ENCODE results near the gene KCNN1. TPM values are rescaled to one million over a fixed set of nuclear protein-coding genes. Genes with fewer than 3 reads are reported as not detected.
A peak's percentile ranks its signal among the peaks of the same experiment; 100 is the strongest.
"Not testable (repeated sequence)": the region's sequence is repeated elsewhere in the genome, so short reads cannot be mapped to it uniquely, and the experiment has no call there.

The KCNN1 gene
- total RNA-seq = under 1 TPM in 2 of 9 donors, not detected in 7; 0.07 to 0.27 TPM
- under 1 TPM; 0.03 to 0.08 TPM for polyA plus RNA-seq
- long read RNA-seq, donor 1 = 0 reads
- long read RNA-seq, donor 2 = 0 reads
- long read RNA-seq, donor 3 = 0 reads

DNA sequence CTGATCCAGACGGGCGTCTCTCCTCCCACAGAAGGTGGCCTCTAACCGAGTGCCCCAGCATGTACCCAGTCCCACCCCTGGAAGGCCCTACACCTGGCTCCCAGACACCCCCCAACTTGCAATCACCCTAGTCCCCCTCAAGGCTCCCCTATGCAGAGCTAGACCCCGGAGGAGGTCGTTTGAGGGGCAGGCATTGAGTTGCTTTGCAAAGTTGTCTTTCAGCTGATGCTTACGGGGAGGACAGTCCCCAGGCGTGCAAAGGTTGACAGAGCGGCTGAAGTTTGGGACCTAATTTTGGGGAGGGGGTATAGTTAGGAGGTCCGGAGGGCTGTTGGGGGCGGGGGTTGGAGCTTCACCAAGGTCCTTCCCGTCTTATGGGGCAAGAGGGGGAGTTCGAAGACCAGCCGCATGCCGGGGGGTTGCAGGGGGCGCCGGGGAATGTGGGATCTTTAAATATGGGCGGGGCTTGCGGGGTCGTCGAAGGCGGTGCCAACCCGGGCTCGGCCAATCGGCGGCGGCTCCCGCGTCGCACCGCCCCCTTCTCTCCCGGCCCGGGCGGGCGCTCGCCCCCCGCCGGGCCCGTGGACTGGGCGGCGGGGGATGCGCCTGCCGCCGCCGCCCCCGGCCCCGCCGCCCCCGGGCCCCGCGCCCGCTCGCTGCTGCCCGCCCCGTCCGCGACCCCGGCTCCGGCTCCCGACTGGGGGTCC is at the start of gene KCNN1:
KCNN1 (plus strand) TSS at position 558 of the 707 bp plus-strand sequence. CDS start 6,782 bp downstream, outside the sequence.
- H3K4me1 ChIP-seq = peaks cover 0 to 16% (median 0%) of the 10 kb centered on the region in 12 donors
- no peaks in the 10 kb centered on the region for H3K9me3 ChIP-seq
- H3K4me3 ChIP-seq = peak within 1 kb of the TSS in 2 of 12 donors; percentile 21 to 25
- no peak for TF ChIP-seq CTCF (IDR thresholded peaks at IDR 0.05)
- TF ChIP-seq POLR2A (IDR thresholded peaks at IDR 0.05) = no peak
- peaks cover 7 to 82% (median 42%) of the 10 kb centered on the region in 9 donors for H3K27me3 ChIP-seq
- ATAC-seq (no peak), DNase-seq (no peak)
- H3K27ac ChIP-seq = no peak within 1 kb of the TSS
- intact Hi-C loops (cut with DNase I) = no loop called here
- no peaks in the 10 kb centered on the region for H3K36me3 ChIP-seq
- WGBS, 4 donors = 5 to 18% (median 7%) methylated on average over 5 to 59 of the region's 59 CpGs

- H3K36me3 ChIP-seq; H3K4me1 ChIP-seq; H3K4me3 ChIP-seq; H3K27ac ChIP-seq; ATAC-seq; DNase-seq; intact Hi-C loops (cut with DNase I): not testable (repeated sequence)
- 89 to 93% (median 91%) methylated on average over 10 to 29 of the region's 30 CpGs; no CpG with 5 or more reads in 1 of the 4 donors for WGBS, 4 donors
- Histone ChIP-seq H3K9me3 (peaks cover 0 to 19% (median 8%) of the 10 kb centered on the region in 12 donors), H3K27me3 (peaks cover 0 to 18% (median 0%) of the 10 kb centered on the region in 9 donors)
Observed at GRCh38 chr19:17918151-17918550, 48.8 kb upstream of the KCNN1 start.

- intact Hi-C loops (cut with DNase I); H3K36me3 ChIP-seq: not testable (repeated sequence)
- WGBS, 4 donors = 51 to 71% (median 59%) methylated on average over 5 of the region's 5 CpGs
Observed at GRCh38 chr19:17919122-17919521, 47.8 kb upstream of the KCNN1 start.

DNA sequence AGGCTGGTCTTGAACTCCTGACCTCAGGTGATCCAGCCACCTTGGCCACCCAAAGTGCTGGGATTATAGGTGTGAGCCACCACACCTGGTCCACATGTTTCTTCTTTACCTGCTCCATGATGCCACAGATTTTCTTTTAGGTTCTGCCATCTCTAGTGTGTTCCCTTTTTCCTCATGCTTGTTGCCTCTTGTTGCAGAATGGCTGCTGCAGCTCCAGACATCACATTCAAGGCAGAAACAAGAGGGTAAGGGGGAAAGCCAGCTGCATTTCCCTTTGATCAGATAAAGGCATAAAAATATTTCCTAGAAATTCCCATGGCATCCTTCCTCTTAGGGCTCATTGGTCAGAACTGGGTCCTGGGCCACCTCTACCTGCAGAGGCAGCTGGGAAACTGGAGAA is 46.4 kb upstream of the KCNN1 start:
- intact Hi-C loops (cut with DNase I) = no loop called here

More at GRCh38 chr19:17919122-17919521, 47.8 kb upstream of the KCNN1 start:
- H3K9me3 ChIP-seq, H3K4me3 ChIP-seq, ATAC-seq, H3K27ac ChIP-seq, H3K4me1 ChIP-seq, DNase-seq: not testable (repeated sequence)
- peaks cover 0 to 13% (median 0%) of the 10 kb centered on the region in 9 donors for H3K27me3 ChIP-seq

More for the DNA sequence above, 46.4 kb upstream of the KCNN1 start:
- no peak for ATAC-seq
- Histone ChIP-seq H3K36me3 (no peaks in the 10 kb centered on the region), H3K4me1 (no peaks in the 10 kb centered on the region), H3K27ac (no peak overlapping the region), H3K9me3 (peaks cover 0 to 9% (median 0%) of the 10 kb centered on the region in 12 donors), H3K4me3 (no peak overlapping the region), H3K27me3 (peaks cover 0 to 10% (median 0%) of the 10 kb centered on the region in 9 donors)
- TF ChIP-seq CTCF (IDR thresholded peaks at IDR 0.05) (no peak), POLR2A (IDR thresholded peaks at IDR 0.05) (no peak)
- DNase-seq = no peak
